ENCODE data around the gene LMTK2. TPM values are rescaled to one million over a fixed set of nuclear protein-coding genes. Genes with fewer than 3 reads are reported as not detected.

LMTK2 gene
- total and polyA plus RNA-seq, 3 donors from 2014 or later, result 16.1 to 36.1 (median 35.5) TPM

- Histone ChIP-seq H3K9me3 (no peaks in the 10 kb centered on the region), H3K27ac (no peak overlapping the region), H3K27me3 (no peaks in the 10 kb centered on the region), H3K36me3 (ENCODE audit: low read depth, missing control alignments) (no peaks in the 10 kb centered on the region), H3K4me3 (no peak overlapping the region), H3K4me1 (no peaks in the 10 kb centered on the region)
- no peak for TF ChIP-seq CTCF (IDR thresholded peaks at IDR 0.05)
- TF ChIP-seq POLR2A (IDR thresholded peaks at IDR 0.05), result no peak
- WGBS, 2 donors, result 92 to 98% methylated on average over 10 to 30 of the region's 30 CpGs
- DNase-seq, result no peak
- intact Hi-C loops (cut with DNase I; ENCODE audit: low total_unique reads), result no loop called here
Observed at GRCh38 chr7:98212532-98213041, 105.9 kb downstream of the LMTK2 start.

GRCh38 chr7:98213296-98213887, 106.7 kb downstream of the LMTK2 start:
- 90 to 94% methylated on average over 3 to 8 of the region's 8 CpGs for WGBS, 2 donors
- Histone ChIP-seq H3K4me1 (no peaks in the 10 kb centered on the region), H3K4me3 (no peak overlapping the region), H3K36me3 (ENCODE audit: low read depth, missing control alignments) (no peaks in the 10 kb centered on the region), H3K27ac (no peak overlapping the region), H3K9me3 (no peaks in the 10 kb centered on the region), H3K27me3 (no peaks in the 10 kb centered on the region)
- no peak for DNase-seq
- TF ChIP-seq CTCF (IDR thresholded peaks at IDR 0.05) (no peak), POLR2A (IDR thresholded peaks at IDR 0.05) (no peak)
- intact Hi-C loops (cut with DNase I; ENCODE audit: low total_unique reads), result no loop called here

- TF ChIP-seq CTCF (IDR thresholded peaks at IDR 0.05) (no peak), POLR2A (IDR thresholded peaks at IDR 0.05) (no peak)
- H3K9me3 ChIP-seq, result no peaks in the 10 kb centered on the region
- H3K27me3 ChIP-seq, result no peaks in the 10 kb centered on the region
- intact Hi-C loops (cut with DNase I; ENCODE audit: low total_unique reads), result no loop called here
- no peaks in the 10 kb centered on the region for H3K4me1 ChIP-seq
- no peak overlapping the region for H3K4me3 ChIP-seq
- DNase-seq, result no peak
- no peaks in the 10 kb centered on the region for H3K36me3 ChIP-seq (ENCODE audit: low read depth, missing control alignments)
- WGBS, 2 donors, result 88 to 100% methylated on average over 2 to 22 of the region's 25 CpGs
- H3K27ac ChIP-seq, result no peak overlapping the region
Observed at GRCh38 chr7:98213888-98214810, 107.5 kb downstream of the LMTK2 start.

- TF ChIP-seq CTCF (IDR thresholded peaks at IDR 0.05) (no peak), POLR2A (IDR thresholded peaks at IDR 0.05) (no peak)
- 88 to 96% methylated on average over 5 to 27 of the region's 27 CpGs for WGBS, 2 donors
- H3K4me1 ChIP-seq, result no peaks in the 10 kb centered on the region
- H3K9me3 ChIP-seq, result no peaks in the 10 kb centered on the region
- no peaks in the 10 kb centered on the region for H3K36me3 ChIP-seq (ENCODE audit: low read depth, missing control alignments)
- no peak for DNase-seq
- no peak overlapping the region for H3K27ac ChIP-seq
- no peaks in the 10 kb centered on the region for H3K27me3 ChIP-seq
- intact Hi-C loops (cut with DNase I; ENCODE audit: low total_unique reads), result no loop called here
- no peak overlapping the region for H3K4me3 ChIP-seq
Observed at GRCh38 chr7:98214811-98215321, 108.2 kb downstream of the LMTK2 start.
